ENCODE measurements around the gene GPSM1. TPM values are rescaled to one million over a fixed set of nuclear protein-coding genes. Genes with fewer than 3 reads are reported as not detected.

GPSM1 gene
- polyA plus RNA-seq, 1 of the 3 experiments (the other 2 are of a cell fraction) = 26.7 TPM

GRCh38 chr9:136402067-136402466 lies 74.7 kb downstream of the GPSM1 start:
- Histone ChIP-seq H3K27me3 (ENCODE audit: insufficient read depth) (no peaks in the 10 kb centered on the region), H3K36me3 (replicated peaks in 1 of 2; ENCODE audit: control insufficient read depth in 1 of 2, insufficient read depth in 2 of 2, low read length in 1 of 2) (peaks cover 18 to 65% of the 10 kb centered on the region in 2 experiments), H3K4me2 (no peak overlapping the region), H4K20me1 (ENCODE audit: insufficient read depth) (peaks cover 5% of the 10 kb centered on the region; the same call in 1 of the 2 replicates), H3K79me2 (ENCODE audit: insufficient read depth) (peaks cover 24% of the 10 kb centered on the region), H3K4me1 (ENCODE audit: control insufficient read depth in 1 of 2, insufficient read depth in 2 of 2, low read depth in 1 of 2, low read length in 1 of 2) (peaks cover 3 to 19% of the 10 kb centered on the region in 2 experiments; a peak in 2 of 4 replicates), H3K9me3 (no peaks in the 10 kb centered on the region), H3K9ac (no peak overlapping the region), H3K9me2 (no peaks in the 10 kb centered on the region), H3K27ac (ENCODE audit: low read depth in 2 of 2, low read length in 1 of 2) (no peak overlapping the region), H3F3A (replicated peaks; ENCODE audit: insufficient read depth) (peaks cover 19% of the 10 kb centered on the region), H3K4me3 (ENCODE audit: low read depth in 2 of 2, low read length in 1 of 2) (no peak overlapping the region), H2AFZ (ENCODE audit: low read depth) (no peak overlapping the region)
- no peak for DNase-seq
- no peak for TF ChIP-seq NRF1 (IDR thresholded peaks at IDR 0.05; ENCODE audit: low read depth, low read length)
- ChIA-PET CTCF (interaction anchor here (1.8 to 6.8 kb wide), 6 partner anchors 7 to 89 kb away, joined by 7 to 42 read pairs (median 24); partner anchors contain the start of genes CARD9, DNLZ, ENTR1 and PMPCA), POLR2A (interaction anchor here (1.1 to 1.4 kb wide), 2 partner anchors 20 to 56 kb away, joined by 3 to 4 read pairs; no protein-coding TSS in a partner anchor)
- WGBS (ENCODE audit: low lambda C conversion rate) = 70% methylated on average over 3 of the region's 13 CpGs

- Histone ChIP-seq H4K20me1 (ENCODE audit: insufficient read depth) (peaks cover 4% of the 10 kb centered on the region; the same call in 1 of the 2 replicates), H3K9me2 (no peaks in the 10 kb centered on the region), H3K9ac (no peak overlapping the region), H3K4me2 (no peak overlapping the region), H3K9me3 (no peaks in the 10 kb centered on the region), H3F3A (replicated peaks; ENCODE audit: insufficient read depth) (peaks cover 19% of the 10 kb centered on the region), H3K79me2 (ENCODE audit: insufficient read depth) (peaks cover 20% of the 10 kb centered on the region), H3K4me3 (ENCODE audit: low read depth in 2 of 2, low read length in 1 of 2) (no peak overlapping the region), H2AFZ (ENCODE audit: low read depth) (no peak overlapping the region), H3K27ac (ENCODE audit: low read depth in 2 of 2, low read length in 1 of 2) (no peak overlapping the region), H3K27me3 (ENCODE audit: insufficient read depth) (no peaks in the 10 kb centered on the region), H3K36me3 (replicated peaks in 1 of 2; ENCODE audit: control insufficient read depth in 1 of 2, insufficient read depth in 2 of 2, low read length in 1 of 2) (peaks cover 13 to 62% of the 10 kb centered on the region in 2 experiments), H3K4me1 (ENCODE audit: control insufficient read depth in 1 of 2, insufficient read depth in 2 of 2, low read depth in 1 of 2, low read length in 1 of 2) (peaks cover 3 to 14% of the 10 kb centered on the region in 2 experiments; a peak in 2 of 4 replicates)
- ChIA-PET POLR2A (no interaction called here), CTCF (no interaction called here)
- TF ChIP-seq FOXJ3 (CRISPR knock-in tag; IDR thresholded peaks at IDR 0.05) (no peak), USF1 (IDR thresholded peaks at IDR 0.05; ENCODE audit: borderline replicate concordance, low read depth) (no peak), GABPA (IDR thresholded peaks at IDR 0.05; ENCODE audit: low read depth) (no peak), RCOR1 (IDR thresholded peaks at IDR 0.05; ENCODE audit: low read length) (no peak), RXRA (IDR thresholded peaks at IDR 0.05; ENCODE audit: borderline replicate concordance, low read depth) (no peak), SMC3 (IDR thresholded peaks at IDR 0.05; ENCODE audit: low read depth, low read length) (no peak), RAD21 (IDR thresholded peaks at IDR 0.05; ENCODE audit: low read length) (no peak)
- no peak for DNase-seq
- 98% methylated on average over 4 of the region's 5 CpGs for WGBS (ENCODE audit: low lambda C conversion rate)
Measured at GRCh38 chr9:136403538-136403914, 76.2 kb downstream of the GPSM1 start.

GRCh38 chr9:136403915-136404800 lies 76.8 kb downstream of the GPSM1 start:
- H3K9me3 ChIP-seq = no peaks in the 10 kb centered on the region
- peaks cover 19% of the 10 kb centered on the region for H3F3A ChIP-seq (replicated peaks; ENCODE audit: insufficient read depth)
- H3K4me2 ChIP-seq = no peak overlapping the region
- H2AFZ ChIP-seq (ENCODE audit: low read depth) = no peak overlapping the region
- no peak overlapping the region for H3K9ac ChIP-seq
- 94% methylated on average over 17 of the region's 32 CpGs for WGBS (ENCODE audit: low lambda C conversion rate)
- peaks cover 6 to 14% of the 10 kb centered on the region in 2 experiments; a peak in 3 of 4 replicates for H3K4me1 ChIP-seq (ENCODE audit: control insufficient read depth in 1 of 2, insufficient read depth in 2 of 2, low read depth in 1 of 2, low read length in 1 of 2)
- POLR2A ChIA-PET = no interaction called here
- CTCF ChIA-PET = no interaction called here
- H3K36me3 ChIP-seq (replicated peaks in 1 of 2; ENCODE audit: control insufficient read depth in 1 of 2, insufficient read depth in 2 of 2, low read length in 1 of 2) = peaks cover 13 to 58% of the 10 kb centered on the region in 2 experiments
- H3K27ac ChIP-seq (ENCODE audit: low read depth in 2 of 2, low read length in 1 of 2) = no peak overlapping the region
- H3K9me2 ChIP-seq = no peaks in the 10 kb centered on the region
- DNase-seq = no peak
- H4K20me1 ChIP-seq (ENCODE audit: insufficient read depth) = no peaks in the 10 kb centered on the region
- H3K27me3 ChIP-seq (ENCODE audit: insufficient read depth) = no peaks in the 10 kb centered on the region
- no peak overlapping the region for H3K4me3 ChIP-seq (ENCODE audit: low read depth in 2 of 2, low read length in 1 of 2)
- peaks cover 20% of the 10 kb centered on the region for H3K79me2 ChIP-seq (ENCODE audit: insufficient read depth)
- TF ChIP-seq CTCF (IDR thresholded peaks at IDR 0.05) = no peak
- no peak for TF ChIP-seq TAF1 (IDR thresholded peaks at IDR 0.05; ENCODE audit: borderline replicate concordance, low read depth, low read length)
- no peak for TF ChIP-seq CHD2 (IDR thresholded peaks at IDR 0.05; ENCODE audit: low read length, partially characterized antibody)
- TF ChIP-seq ZBTB33 (IDR thresholded peaks at IDR 0.05; ENCODE audit: borderline replicate concordance, low read depth) = no peak
- TF ChIP-seq YY1 (IDR thresholded peaks at IDR 0.05; ENCODE audit: low read depth) = no peak
- TF ChIP-seq USF2 (IDR thresholded peaks at IDR 0.05; ENCODE audit: borderline replicate concordance, low read depth, low read length) = no peak
- no peak for TF ChIP-seq FOXM1 (IDR thresholded peaks at IDR 0.05; ENCODE audit: low read depth)
- no peak for TF ChIP-seq RAD21 (IDR thresholded peaks at IDR 0.05; ENCODE audit: low read length)

Measured in SK-N-SH (cell line).